ENCODE measurements around the gene MYL3.

- TF ChIP-seq CTCF (IDR thresholded peaks at IDR 0.05): no peak
- TF ChIP-seq POLR2A (IDR thresholded peaks at IDR 0.05): no peak
These were observed 38.9 kb downstream of the MYL3 start for GRCh38 chr3:46824211-46824970.

Data from breast epithelium (tissue), 3 donors.